Stimulated activated naive CD8-positive, alpha-beta T cell treated with anti-CD3 and anti-CD28 coated beads, Interleukin-15, Interleukin-2, amounts not matched to agents 100 U/mL and 50 U/mL, for 24 hours (primary cell): ENCODE results near the gene CFLAR.

Source experiments
- ATAC-seq: fragments of 150-1000 bp; cut with Tn5 transposase; one replicate; pipeline ENCODE4 v1.10.0; 2021
- DNase-seq: peaks from one replicate; pipeline ENCODE4 v3.0.0; 2021

Gene CFLAR

DNA sequence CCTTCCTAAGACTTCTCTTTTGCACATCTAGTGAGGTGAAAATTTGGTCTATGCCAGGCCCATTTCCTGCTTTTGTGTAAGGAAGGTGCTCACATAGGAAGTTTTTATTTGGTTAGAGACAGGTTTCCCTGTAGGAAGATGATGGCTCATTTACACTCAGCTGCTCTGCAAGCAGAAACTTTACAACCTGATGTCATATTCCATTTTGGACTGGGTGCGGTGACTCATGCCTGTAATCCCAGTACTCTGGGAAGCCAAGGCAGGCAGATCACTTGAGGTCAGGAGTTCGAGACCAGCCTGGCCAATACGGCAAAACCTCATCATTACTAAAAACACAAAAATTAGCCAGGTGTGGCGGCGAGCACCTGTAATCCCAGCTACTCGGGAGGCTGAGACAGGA, 102.8 kb downstream of the CFLAR start:
- no peak for DNase-seq
- no peak for ATAC-seq

DNA sequence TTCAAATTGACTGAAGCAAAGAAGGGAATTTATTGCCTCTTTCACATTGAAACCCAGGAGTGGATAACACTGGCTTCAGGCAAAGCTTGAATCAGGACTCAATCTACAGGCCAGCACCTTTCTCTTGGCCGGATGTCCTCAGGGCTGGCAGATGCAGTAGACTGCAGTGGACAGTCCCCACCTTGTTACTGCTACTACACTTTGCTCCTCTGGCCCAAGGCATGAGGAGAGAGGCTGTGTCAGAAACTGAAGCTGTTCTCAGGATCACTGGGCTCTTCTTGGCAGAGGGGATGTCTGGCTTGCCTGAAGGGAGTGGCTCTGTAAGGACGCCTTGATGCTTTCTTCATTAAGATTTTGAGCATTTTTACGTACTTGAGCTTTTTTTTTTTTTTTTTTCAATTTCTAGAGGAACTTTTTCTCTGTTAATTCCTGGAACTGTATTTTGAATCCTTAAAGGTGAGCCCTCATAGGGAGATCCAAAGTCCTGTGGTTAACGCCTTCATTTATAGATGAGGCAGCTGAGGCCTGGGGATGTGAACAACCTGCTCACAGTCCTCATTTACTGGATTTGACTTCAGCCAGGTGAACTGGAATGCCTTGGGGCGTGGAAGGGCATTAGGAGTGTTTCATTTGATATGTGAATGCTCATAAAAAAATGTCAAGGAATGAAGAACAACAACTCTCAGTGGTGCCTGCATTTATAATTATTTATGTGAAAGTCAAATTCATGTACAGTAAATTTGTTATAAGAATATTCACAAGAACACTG, 103.5 kb downstream of the CFLAR start:
- no peak for DNase-seq
- no peak for ATAC-seq

DNA sequence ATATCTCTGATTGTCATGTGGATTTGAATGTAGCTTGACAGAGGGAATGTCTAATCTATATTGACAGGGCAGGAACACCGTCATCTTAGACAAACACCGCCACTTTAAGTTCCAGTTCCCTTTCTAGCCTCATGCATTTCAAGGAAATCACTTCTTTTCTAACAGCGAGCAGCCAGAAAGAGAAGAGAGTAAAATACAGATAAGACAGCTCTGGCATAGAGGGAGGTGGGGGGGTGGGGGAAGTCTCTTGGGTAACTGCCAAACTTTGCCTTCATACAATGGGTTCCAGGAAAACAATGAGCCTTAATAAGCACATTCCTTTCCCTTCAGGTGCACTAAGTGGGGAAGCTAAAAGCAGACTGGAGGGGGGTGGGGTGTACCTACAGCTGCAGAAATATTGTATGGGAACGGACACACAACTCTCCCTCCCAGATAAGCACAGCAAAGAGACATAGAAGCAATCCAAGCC, 104.2 kb downstream of the CFLAR start:
- DNase-seq (no peak), ATAC-seq (no peak)

DNA sequence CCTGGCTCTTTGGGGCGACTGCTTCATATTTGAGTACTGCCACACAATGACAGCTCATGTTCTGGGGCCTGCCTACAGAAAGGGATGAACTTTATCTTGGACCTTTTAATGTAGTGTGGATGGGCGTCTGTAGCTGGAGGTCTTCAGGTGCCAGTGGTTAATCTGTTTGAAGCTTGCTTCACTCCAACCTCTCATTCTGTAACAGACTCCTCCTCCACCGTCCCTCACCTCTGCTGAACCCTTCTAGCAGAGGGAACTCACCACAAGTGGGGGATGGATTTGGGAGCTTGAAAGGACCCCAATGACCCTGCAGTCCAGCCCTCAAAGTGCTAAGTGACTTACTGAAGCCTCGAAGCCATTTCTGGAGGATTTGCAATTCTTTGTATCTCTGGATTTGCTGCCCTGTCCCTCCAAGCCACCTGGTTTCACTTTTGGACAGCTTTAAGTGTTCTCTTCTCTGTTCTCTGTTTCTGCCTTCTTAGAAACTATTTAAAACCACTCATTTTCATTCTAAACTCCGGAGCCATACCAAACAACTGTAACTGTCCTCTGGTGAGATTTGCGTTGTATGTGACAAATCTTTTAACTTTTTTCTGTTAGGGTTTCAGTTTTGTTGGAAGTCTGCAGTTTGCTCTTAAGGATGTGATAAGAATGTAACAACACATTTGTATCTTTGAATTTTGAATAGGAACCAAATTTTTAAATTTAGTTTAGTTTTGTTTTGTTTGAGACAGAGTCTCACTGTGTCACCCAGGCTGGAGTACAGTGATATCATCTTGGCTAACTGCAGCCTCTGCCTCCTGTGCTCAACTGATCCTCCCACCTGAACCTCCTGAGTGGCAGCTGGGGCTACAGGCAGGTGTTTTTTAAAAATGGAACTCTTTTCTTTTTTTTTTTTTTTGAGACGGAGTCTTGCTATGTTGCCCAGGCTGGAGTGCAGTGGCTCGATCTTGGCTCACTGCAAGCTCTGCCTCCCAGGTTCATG, 107.4 kb downstream of the CFLAR start:
- DNase-seq (no peak), ATAC-seq (no peak)
